HUES48 (cell line): Measurements from ENCODE around the gene IL6R.
"Not testable (repeated sequence)": the region's sequence is repeated elsewhere in the genome, so short reads cannot be mapped to it uniquely, and the experiment has no call there.

Experiments
- H3K27ac ChIP-seq: one replicate; pipeline ENCODE4 v1.7.0; 2013; ENCODE audit warnings: low read depth, low read length, inconsistent platforms
- H3K27me3 ChIP-seq: 2 replicates; pipeline ENCODE4 v1.6.1; 2013; ENCODE audit warnings: mild to moderate bottlenecking, low read length; ENCODE audit not compliant: control insufficient read depth, insufficient read depth
- H3K36me3 ChIP-seq: 2 replicates; pipeline ENCODE4 v1.6.1; 2013; ENCODE audit warnings: low read length; ENCODE audit not compliant: control insufficient read depth, insufficient read depth
- H3K4me1 ChIP-seq: 2 replicates; pipeline ENCODE4 v1.6.1; 2013; ENCODE audit warnings: mild to moderate bottlenecking, low read length; ENCODE audit not compliant: control insufficient read depth, insufficient read depth
- H3K4me3 ChIP-seq: 2 replicates; pipeline ENCODE4 v1.5.1; 2013; ENCODE audit warnings: mild to moderate bottlenecking, low read depth, low read length
- H3K9ac ChIP-seq: 2 replicates; pipeline ENCODE4 v1.6.1; 2013; ENCODE audit warnings: mild to moderate bottlenecking, low read depth, low read length, moderate library complexity
- H3K9me3 ChIP-seq: 2 replicates; pipeline ENCODE4 v1.6.1; 2013; ENCODE audit warnings: low read length; ENCODE audit not compliant: control insufficient read depth, insufficient read depth

The IL6R gene

GRCh38 chr1:154418923-154419619, 13.9 kb downstream of the IL6R start:
- Histone ChIP-seq H3K36me3 (no peaks in the 10 kb centered on the region), H3K27ac (no peak overlapping the region), H3K4me3 (no peak overlapping the region), H3K27me3 (no peaks in the 10 kb centered on the region), H3K4me1 (0 out of 2 replicates have a peak, but pooled peaks cover 6% of the 10 kb centered on the region), H3K9ac (no peak overlapping the region), H3K9me3 (no peaks in the 10 kb centered on the region)

- H3K27ac ChIP-seq = no peak overlapping the region
- no peaks in the 10 kb centered on the region for H3K9me3 ChIP-seq
- no peak overlapping the region for H3K9ac ChIP-seq
- H3K4me3 ChIP-seq = no peak overlapping the region
- 0 out of 2 replicates have a peak, but pooled peaks cover 6% of the 10 kb centered on the region for H3K4me1 ChIP-seq
- no peaks in the 10 kb centered on the region for H3K27me3 ChIP-seq
- no peaks in the 10 kb centered on the region for H3K36me3 ChIP-seq
Observed at GRCh38 chr1:154419620-154420571, 14.8 kb downstream of the IL6R start.

GRCh38 chr1:154420961-154421924, 16.1 kb downstream of the IL6R start:
- no peaks in the 10 kb centered on the region for H3K36me3 ChIP-seq
- H3K4me1 ChIP-seq = 0 out of 2 replicates have a peak, but pooled peaks cover 6% of the 10 kb centered on the region
- H3K27me3 ChIP-seq = no peaks in the 10 kb centered on the region
- H3K9ac ChIP-seq = no peak overlapping the region
- H3K27ac ChIP-seq = no peak overlapping the region
- H3K9me3 ChIP-seq = no peaks in the 10 kb centered on the region
- no peak overlapping the region for H3K4me3 ChIP-seq

- H3K9me3 ChIP-seq, H3K9ac ChIP-seq, H3K4me1 ChIP-seq, H3K27ac ChIP-seq, H3K36me3 ChIP-seq, H3K27me3 ChIP-seq, H3K4me3 ChIP-seq: not testable (repeated sequence)
Observed at GRCh38 chr1:154422049-154422448, 16.9 kb downstream of the IL6R start.

GRCh38 chr1:154422521-154422920, 17.4 kb downstream of the IL6R start:
- H3K36me3 ChIP-seq = no peaks in the 10 kb centered on the region
- 0 out of 2 replicates have a peak, but pooled peaks cover 6% of the 10 kb centered on the region for H3K4me1 ChIP-seq
- no peaks in the 10 kb centered on the region for H3K9me3 ChIP-seq
- no peak overlapping the region for H3K27ac ChIP-seq
- no peak overlapping the region for H3K9ac ChIP-seq
- H3K4me3 ChIP-seq = no peak overlapping the region
- no peaks in the 10 kb centered on the region for H3K27me3 ChIP-seq

- Histone ChIP-seq H3K36me3 (no peaks in the 10 kb centered on the region), H3K4me1 (0 out of 2 replicates have a peak, but pooled peaks cover 6% of the 10 kb centered on the region), H3K4me3 (no peak overlapping the region), H3K27me3 (no peaks in the 10 kb centered on the region), H3K9ac (no peak overlapping the region), H3K27ac (no peak overlapping the region), H3K9me3 (no peaks in the 10 kb centered on the region)
Observed at GRCh38 chr1:154423304-154423987, 18.3 kb downstream of the IL6R start.

GRCh38 chr1:154423988-154424326, 18.8 kb downstream of the IL6R start:
- Histone ChIP-seq H3K27ac (no peak overlapping the region), H3K4me3 (no peak overlapping the region), H3K27me3 (no peaks in the 10 kb centered on the region), H3K36me3 (no peaks in the 10 kb centered on the region), H3K4me1 (0 out of 2 replicates have a peak, but pooled peaks cover 6% of the 10 kb centered on the region), H3K9ac (no peak overlapping the region), H3K9me3 (no peaks in the 10 kb centered on the region)

GRCh38 chr1:154425172-154425571, 20.0 kb downstream of the IL6R start:
- Histone ChIP-seq H3K9ac (no peak overlapping the region), H3K4me1 (peaks cover 7% of the 10 kb centered on the region; the same call in 1 of the 2 replicates), H3K27ac (no peak overlapping the region), H3K4me3 (no peak overlapping the region), H3K27me3 (no peaks in the 10 kb centered on the region), H3K9me3 (no peaks in the 10 kb centered on the region), H3K36me3 (no peaks in the 10 kb centered on the region)

- no peak overlapping the region for H3K4me3 ChIP-seq
Observed at GRCh38 chr1:154427173-154428139, 22.3 kb downstream of the IL6R start.

More at GRCh38 chr1:154427173-154428139, 22.3 kb downstream of the IL6R start:
- H3K36me3 ChIP-seq = no peaks in the 10 kb centered on the region
- H3K27ac ChIP-seq = no peak overlapping the region
- no peaks in the 10 kb centered on the region for H3K27me3 ChIP-seq
- H3K4me1 ChIP-seq = peaks cover 26% of the 10 kb centered on the region
- H3K9me3 ChIP-seq = no peaks in the 10 kb centered on the region
- H3K9ac ChIP-seq = no peak overlapping the region
